A549 (cell line): ENCODE results near the gene MEX3B. TPM values are rescaled to one million over a fixed set of nuclear protein-coding genes. Genes with fewer than 3 reads are reported as not detected.

ENCODE experiments used
- ATAC-seq, 2 experiments: fragments of 200-7000 bp in 1 of 2; fragments of >200 bp in 1 of 2; cut with Nextera tagmentation in 1 of 2; cut with Tn5 transposase in 1 of 2; 3 replicates each; pipeline versions ENCODE4 v1.8.0 to v1.9.1; 2018 to 2020; ENCODE audit warnings: mild to moderate bottlenecking in 1 of 2, moderate library complexity in 1 of 2
- CTCF ChIA-PET: fragments of 300-600 bp; sonication (Branson Sonifier 250); formaldehyde crosslinking; extraction: SDS; loops from one replicate; lab custom pipeline; 2021; ENCODE audit warnings: antibody characterized with exemption, inconsistent platforms; lab: Yijun Ruan, JAX
- POLR2A ChIA-PET: fragments of 350-600 bp; formaldehyde crosslinking; extraction: SDS; loops from one replicate; lab custom pipeline; 2021; ENCODE audit warnings: antibody characterized with exemption, inconsistent platforms; lab: Yijun Ruan, JAX
- DNase-seq, 2 experiments: peaks; one replicate each; pipeline versions ENCODE4 v3.0.0 to v3.0.0-alpha.2; 2011 to 2016; ENCODE audit warnings: low read depth in 1 of 2, low spot score in 1 of 2
- FAIRE-seq: peaks from 2 replicates; lab custom pipeline; 2011; peaks lifted over from hg19 to GRCh38; lab: Jason Lieb, UNC
- H3K27ac ChIP-seq, 2 experiments: fragments of >200 bp; sonication (Bioruptor Twin); formaldehyde crosslinking; 3 replicates each; pipeline ENCODE4 v1.5.1; 2016 to 2017
- H3K4me1 ChIP-seq: fragments of >200 bp; sonication (Bioruptor Twin); formaldehyde crosslinking; 3 replicates; pipeline ENCODE4 v1.6.1; 2016
- H3K4me2 ChIP-seq: fragments of >200 bp; sonication (Bioruptor Twin); formaldehyde crosslinking; 3 replicates; pipeline ENCODE4 v1.6.1; 2016
- H3K4me3 ChIP-seq: fragments of >200 bp; sonication (Bioruptor Twin); formaldehyde crosslinking; 3 replicates; pipeline ENCODE4 v1.5.1; 2016
- H3K9me3 ChIP-seq: fragments of >200 bp; sonication (Bioruptor Twin); formaldehyde crosslinking; 3 replicates; pipeline ENCODE4 v1.6.1; 2016
- ATOH8 ChIP-seq: fragments of 250-450 bp; sonication (Bioruptor Pico); IDR thresholded peaks from 2 replicates; pipeline ENCODE4 v1.5.0; 2020; ENCODE audit warnings: low read depth, mild to moderate bottlenecking, moderate library complexity
- BCL3 ChIP-seq: fragments of >200 bp; sonication (Bioruptor Twin); formaldehyde crosslinking; IDR thresholded peaks from 3 replicates; pipeline ENCODE4 v1.6.1; 2016
- BHLHE40 ChIP-seq: IDR thresholded peaks from 2 replicates; pipeline ENCODE4 v1.6.1; 2012; ENCODE audit warnings: low read depth, low read length, inconsistent platforms
- CBX2 ChIP-seq: fragments of 200-600 bp; sonication (generic); IDR thresholded peaks from 2 replicates; pipeline ENCODE4 v1.6.1; 2016; ENCODE audit warnings: low read depth, mild to moderate bottlenecking, borderline replicate concordance
- CBX8 ChIP-seq: fragments of 200-600 bp; sonication (generic); IDR thresholded peaks from 2 replicates; pipeline ENCODE4 v1.6.1; 2016
- CHD2 ChIP-seq: fragments of 150-350 bp; IDR thresholded peaks from 2 replicates; pipeline ENCODE4 v1.6.1; 2014; ENCODE audit warnings: low read length; ENCODE audit not compliant: partially characterized antibody
- CTCF ChIP-seq: fragments of >200 bp; sonication (Bioruptor Twin); formaldehyde crosslinking; IDR thresholded peaks from 3 replicates; pipeline ENCODE4 v1.5.1; 2016
- FOSL2 ChIP-seq, 2 experiments: fragments of 450-650 bp in 1 of 2; fragments of >200 bp in 1 of 2; sonication (Bioruptor Twin) in 1 of 2; formaldehyde crosslinking; IDR thresholded peaks; 2 replicates each; pipeline versions ENCODE4 v1.5.0 to v1.6.1; 2016 to 2020; ENCODE audit warnings: mild to moderate bottlenecking in 1 of 2, moderate library complexity in 1 of 2
- FOXS1 ChIP-seq: fragments of 250-450 bp; sonication (Bioruptor Pico); IDR thresholded peaks from 2 replicates; pipeline ENCODE4 v1.5.0; 2020; ENCODE audit warnings: mild to moderate bottlenecking, moderate library complexity
- HES2 ChIP-seq: fragments of >200 bp; sonication (Bioruptor Twin); formaldehyde crosslinking; IDR thresholded peaks from 2 replicates; pipeline ENCODE4 v1.6.1; 2016
- HEYL ChIP-seq: fragments of 250-450 bp; sonication (Bioruptor Pico); IDR thresholded peaks from 2 replicates; pipeline ENCODE4 v1.8.0; 2021; ENCODE audit warnings: mild to moderate bottlenecking, moderate library complexity
- KDM5A ChIP-seq: fragments of 200-600 bp; sonication (generic); IDR thresholded peaks from 2 replicates; pipeline ENCODE4 v1.6.1; 2016; ENCODE audit warnings: antibody characterized with exemption, mild to moderate bottlenecking
- NFE2L2 ChIP-seq: fragments of 150-350 bp; conservative IDR thresholded peaks from 2 replicates; pipeline ENCODE4 v1.6.1; 2014; ENCODE audit warnings: low read length
- RAD21 ChIP-seq, 2 experiments: fragments of >200 bp in 1 of 2; sonication (Bioruptor Twin) in 1 of 2; formaldehyde crosslinking in 1 of 2; IDR thresholded peaks in 1 of 2; conservative IDR thresholded peaks in 1 of 2; 2 replicates in 1 of 2; 3 replicates in 1 of 2; pipeline ENCODE4 v1.6.1; 2012 to 2018; ENCODE audit warnings: inconsistent platforms in 1 of 2
- RCOR1 ChIP-seq: fragments of 150-350 bp; IDR thresholded peaks from 2 replicates; pipeline ENCODE4 v1.6.1; 2014; ENCODE audit warnings: antibody characterized with exemption, low read length, low read depth
- REST ChIP-seq: fragments of 200-600 bp; sonication (generic); IDR thresholded peaks from 2 replicates; pipeline ENCODE4 v1.6.1; 2016; ENCODE audit warnings: antibody characterized with exemption, mild to moderate bottlenecking, moderate library complexity
- RFX5 ChIP-seq: fragments of 450-650 bp; IDR thresholded peaks from 2 replicates; pipeline ENCODE4 v1.7.1; 2014; ENCODE audit warnings: antibody characterized with exemption, mild to moderate bottlenecking, moderate library complexity
- TFCP2L1 ChIP-seq: fragments of 250-450 bp; sonication (Bioruptor Pico); IDR thresholded peaks from 2 replicates; pipeline ENCODE4 v1.5.0; 2021; ENCODE audit warnings: mild to moderate bottlenecking
- USF2 ChIP-seq: fragments of 450-650 bp; IDR thresholded peaks from 2 replicates; pipeline ENCODE4 v1.6.1; 2014; ENCODE audit warnings: antibody characterized with exemption
- WGBS: methylation state at CpG from one replicate; pipeline ENCODE4 v1.1.6; 2017; ENCODE audit errors: missing lambda C conversion rate; 5-methylcytosine and 5-hydroxymethylcytosine counted together
- polyA plus RNA-seq, 4 experiments: library from polyadenylated mRNA; depleted of rRNA in 3 of 4; stranded (reverse); fragments of >200 nt; fragmentation: RNase III in 1 of 4; extraction: RNeasy Plus Mini Kit Qiagen cat#74134 plus additional on column Dnase treatment in 1 of 4; gene quantifications; 2 replicates in 3 of 4; 3 replicates in 1 of 4; pipeline ENCODE4 v1.2.3, GENCODE V29; 2011 to 2017

MEX3B gene
- polyA plus RNA-seq, 2 of the 4 experiments (the other 2 are of a cell fraction): 2.3 to 4.2 TPM

GRCh38 chr15:82017656-82018055 is 28.2 kb downstream of the MEX3B start:
- TF ChIP-seq REST: no peak
- TF ChIP-seq TFCP2L1 (CRISPR knock-in tag): no peak
- no peak for TF ChIP-seq BHLHE40
- TF ChIP-seq ATOH8: no peak
- TF ChIP-seq HES2: no peak
- no peak for TF ChIP-seq RAD21 (conservative IDR thresholded peaks at IDR 0.05 in 1 of 2, IDR thresholded peaks at IDR 0.05 in 1 of 2)
- no peak for TF ChIP-seq CHD2
- TF ChIP-seq RCOR1: no peak
- no peak for TF ChIP-seq CBX2
- no peak for TF ChIP-seq KDM5A
- no peak for TF ChIP-seq CBX8
- TF ChIP-seq USF2: no peak
- no peak for TF ChIP-seq FOXS1
- no peak for TF ChIP-seq CTCF
- no peak for TF ChIP-seq NFE2L2
- TF ChIP-seq FOSL2 (IDR thresholded peaks at IDR 0.05): no peak
- TF ChIP-seq FOSL2 (CRISPR knock-in tag; IDR thresholded peaks at IDR 0.05): no peak
- no peak for TF ChIP-seq BCL3
- TF ChIP-seq RFX5: no peak
- no peak for TF ChIP-seq HEYL (CRISPR knock-in tag)
- CTCF ChIA-PET: no interaction called here
- FAIRE-seq (no peak), DNase-seq (no peak), ATAC-seq (no peak)
- no peak overlapping the region for H3K27ac ChIP-seq
- H3K4me2 ChIP-seq: no peak overlapping the region
- 0 out of 3 replicates have a peak, but pooled peaks cover 5% of the 10 kb centered on the region for H3K9me3 ChIP-seq
- 1% methylated on average over 7 of the region's 7 CpGs for WGBS
- no peaks in the 10 kb centered on the region for H3K4me1 ChIP-seq
- H3K4me3 ChIP-seq: no peak overlapping the region
- POLR2A ChIA-PET: no interaction called here
